ENCODE data around the gene SIK3.

SIK3 gene

DNA sequence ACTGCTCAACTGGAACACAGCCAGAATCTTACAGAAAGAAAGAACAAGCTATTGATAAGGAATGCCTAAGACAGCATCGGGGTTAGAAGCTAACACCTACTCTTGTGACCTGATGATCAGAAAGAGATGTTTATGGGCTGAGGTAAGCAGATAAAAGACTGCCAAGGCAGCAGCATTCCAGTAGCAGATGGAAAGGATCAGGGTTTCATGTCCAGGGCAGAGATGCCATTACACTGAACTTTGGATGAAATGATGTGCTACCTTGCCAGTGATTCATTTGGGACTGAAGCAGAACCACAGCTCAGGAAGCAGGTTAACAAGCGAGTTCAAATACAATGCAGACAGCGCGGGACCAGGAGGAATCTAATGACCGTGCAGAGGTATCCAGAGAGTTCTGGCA is 233.7 kb downstream of the SIK3 start:
- TF ChIP-seq TAF1 (IDR thresholded peaks at IDR 0.05; ENCODE audit: borderline replicate concordance, insufficient read depth, low read length) (no peak), POLR2AphosphoS5 (IDR thresholded peaks at IDR 0.05; ENCODE audit: low read depth, low read length) (no peak), SIN3A (IDR thresholded peaks at IDR 0.05; ENCODE audit: borderline replicate concordance, insufficient read depth, low read length) (no peak), REST (IDR thresholded peaks at IDR 0.05; ENCODE audit: insufficient read depth in 1 of 2, low read depth in 2 of 2, low read length in 2 of 2) (no peak), FOXP2 (optimal IDR thresholded peaks at IDR 0.05; ENCODE audit: borderline replicate concordance, extremely low read depth, extremely low read length, insufficient read depth) (no peak)

- TF ChIP-seq FOXP2 (optimal IDR thresholded peaks at IDR 0.05; ENCODE audit: borderline replicate concordance, extremely low read depth, extremely low read length, insufficient read depth) (no peak), SIN3A (IDR thresholded peaks at IDR 0.05; ENCODE audit: borderline replicate concordance, insufficient read depth, low read length) (no peak), REST (IDR thresholded peaks at IDR 0.05; ENCODE audit: insufficient read depth in 1 of 2, low read depth in 2 of 2, low read length in 2 of 2) (no peak), POLR2AphosphoS5 (IDR thresholded peaks at IDR 0.05; ENCODE audit: low read depth, low read length) (no peak), TAF1 (IDR thresholded peaks at IDR 0.05; ENCODE audit: borderline replicate concordance, insufficient read depth, low read length) (no peak)
These were observed 235.3 kb downstream of the SIK3 start for GRCh38 chr11:116862951-116863350.

DNA sequence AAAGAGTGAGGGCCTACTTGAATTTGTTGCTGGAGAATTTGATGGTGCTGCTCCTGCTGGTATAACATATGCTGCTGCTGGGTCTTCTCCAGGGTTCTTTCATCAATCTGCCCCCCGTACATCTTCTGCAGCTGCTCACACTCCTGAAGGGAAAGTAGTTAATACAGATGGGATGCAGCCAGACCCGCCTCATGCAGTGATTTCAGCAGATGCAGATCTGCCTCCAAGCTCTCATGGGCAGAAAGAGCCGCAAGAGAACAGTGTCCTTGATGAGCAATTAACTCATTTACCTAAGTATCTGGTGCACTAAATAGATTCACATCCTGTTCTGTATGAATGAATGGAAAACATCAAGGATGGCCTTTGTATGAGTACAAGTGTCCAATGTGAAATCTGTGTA is 236.0 kb downstream of the SIK3 start:
- TF ChIP-seq POLR2AphosphoS5 (IDR thresholded peaks at IDR 0.05; ENCODE audit: low read depth, low read length), result no peak
- no peak for TF ChIP-seq SIN3A (IDR thresholded peaks at IDR 0.05; ENCODE audit: borderline replicate concordance, insufficient read depth, low read length)
- TF ChIP-seq TAF1 (IDR thresholded peaks at IDR 0.05; ENCODE audit: borderline replicate concordance, insufficient read depth, low read length), result no peak
- TF ChIP-seq FOXP2 (optimal IDR thresholded peaks at IDR 0.05; ENCODE audit: borderline replicate concordance, extremely low read depth, extremely low read length, insufficient read depth), result no peak
- no peak for TF ChIP-seq REST (IDR thresholded peaks at IDR 0.05; ENCODE audit: insufficient read depth in 1 of 2, low read depth in 2 of 2, low read length in 2 of 2)

DNA sequence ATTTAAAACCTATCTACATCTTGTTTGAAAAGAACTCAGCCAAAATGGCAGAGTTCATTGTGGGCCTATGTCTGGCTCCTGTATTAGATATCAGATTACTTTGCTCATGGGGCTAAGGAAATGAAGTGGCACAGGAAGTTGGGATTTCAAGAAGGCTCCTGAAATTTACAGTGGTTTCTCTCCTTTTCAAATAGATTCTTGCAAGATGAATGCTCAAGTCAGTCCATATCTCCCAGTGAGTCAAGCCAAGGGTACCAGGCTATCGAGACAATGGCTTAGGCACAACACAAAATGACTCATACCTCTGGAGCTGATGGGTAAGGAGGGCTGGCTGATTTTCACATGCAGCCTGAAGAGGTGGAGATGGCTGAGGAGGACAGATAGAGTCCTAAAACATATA is 236.7 kb downstream of the SIK3 start:
- no peak for TF ChIP-seq SIN3A (IDR thresholded peaks at IDR 0.05; ENCODE audit: borderline replicate concordance, insufficient read depth, low read length)
- no peak for TF ChIP-seq TAF1 (IDR thresholded peaks at IDR 0.05; ENCODE audit: borderline replicate concordance, insufficient read depth, low read length)
- TF ChIP-seq REST (IDR thresholded peaks at IDR 0.05; ENCODE audit: insufficient read depth in 1 of 2, low read depth in 2 of 2, low read length in 2 of 2), result no peak
- TF ChIP-seq POLR2AphosphoS5 (IDR thresholded peaks at IDR 0.05; ENCODE audit: low read depth, low read length), result no peak
- no peak for TF ChIP-seq FOXP2 (optimal IDR thresholded peaks at IDR 0.05; ENCODE audit: borderline replicate concordance, extremely low read depth, extremely low read length, insufficient read depth)

- TF ChIP-seq TAF1 (IDR thresholded peaks at IDR 0.05; ENCODE audit: borderline replicate concordance, insufficient read depth, low read length) (no peak), POLR2AphosphoS5 (IDR thresholded peaks at IDR 0.05; ENCODE audit: low read depth, low read length) (no peak), REST (IDR thresholded peaks at IDR 0.05; ENCODE audit: insufficient read depth in 1 of 2, low read depth in 2 of 2, low read length in 2 of 2) (no peak), FOXP2 (optimal IDR thresholded peaks at IDR 0.05; ENCODE audit: borderline replicate concordance, extremely low read depth, extremely low read length, insufficient read depth) (no peak), SIN3A (IDR thresholded peaks at IDR 0.05; ENCODE audit: borderline replicate concordance, insufficient read depth, low read length) (no peak)
These were observed 237.9 kb downstream of the SIK3 start for GRCh38 chr11:116860303-116860702.
